Measurements from ENCODE around the gene PHLPP1. TPM values are rescaled to one million over a fixed set of nuclear protein-coding genes. Genes with fewer than 3 reads are reported as not detected.

PHLPP1 gene
- total and polyA plus RNA-seq, 12 donors = 13.8 to 61.6 (median 37.8) TPM

DNA sequence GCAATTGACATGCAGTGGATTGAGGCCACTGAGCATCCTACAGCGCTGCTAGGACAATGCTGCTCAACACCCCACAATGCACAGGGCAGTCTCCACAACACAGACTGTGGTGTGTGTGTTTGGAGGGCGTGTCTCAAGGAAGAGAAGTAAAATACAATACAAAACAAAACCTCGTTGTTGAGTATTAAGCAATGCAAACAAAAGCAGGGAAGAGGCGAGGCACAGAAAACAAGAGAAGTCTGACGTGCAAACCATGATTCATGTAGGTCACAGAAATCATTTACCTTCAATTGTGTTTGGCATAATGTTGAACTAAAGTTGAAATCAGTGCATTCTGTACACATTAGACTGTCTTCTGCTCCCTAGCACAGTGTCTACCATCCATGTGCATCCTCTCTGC, 260.9 kb downstream of the PHLPP1 start:
- Histone ChIP-seq H3K4me3 (no peak overlapping the region), H3K36me3 (replicated peaks in 1 of 2) (peaks cover 0 to 27% of the 10 kb centered on the region in 2 donors), H3K9me3 (replicated peaks in 1 of 3) (no peaks in the 10 kb centered on the region), H3K27ac (no peak overlapping the region), H3K4me1 (replicated peaks in 1 of 2) (no peaks in the 10 kb centered on the region), H3K27me3 (no peaks in the 10 kb centered on the region)
- no peak for TF ChIP-seq POLR2A (IDR thresholded peaks at IDR 0.05)
- TF ChIP-seq, protein P1, sequence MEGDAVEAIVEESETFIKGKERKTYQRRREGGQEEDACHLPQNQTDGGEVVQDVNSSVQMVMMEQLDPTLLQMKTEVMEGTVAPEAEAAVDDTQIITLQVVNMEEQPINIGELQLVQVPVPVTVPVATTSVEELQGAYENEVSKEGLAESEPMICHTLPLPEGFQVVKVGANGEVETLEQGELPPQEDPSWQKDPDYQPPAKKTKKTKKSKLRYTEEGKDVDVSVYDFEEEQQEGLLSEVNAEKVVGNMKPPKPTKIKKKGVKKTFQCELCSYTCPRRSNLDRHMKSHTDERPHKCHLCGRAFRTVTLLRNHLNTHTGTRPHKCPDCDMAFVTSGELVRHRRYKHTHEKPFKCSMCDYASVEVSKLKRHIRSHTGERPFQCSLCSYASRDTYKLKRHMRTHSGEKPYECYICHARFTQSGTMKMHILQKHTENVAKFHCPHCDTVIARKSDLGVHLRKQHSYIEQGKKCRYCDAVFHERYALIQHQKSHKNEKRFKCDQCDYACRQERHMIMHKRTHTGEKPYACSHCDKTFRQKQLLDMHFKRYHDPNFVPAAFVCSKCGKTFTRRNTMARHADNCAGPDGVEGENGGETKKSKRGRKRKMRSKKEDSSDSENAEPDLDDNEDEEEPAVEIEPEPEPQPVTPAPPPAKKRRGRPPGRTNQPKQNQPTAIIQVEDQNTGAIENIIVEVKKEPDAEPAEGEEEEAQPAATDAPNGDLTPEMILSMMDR (IDR thresholded peaks at IDR 0.05) = no peak
- intact Hi-C loops (cut with DNase I) = no loop called here
- 80 to 84% (median 82%) methylated on average over 5 of the region's 5 CpGs for WGBS, 4 donors
- DNase-seq = no peak

GRCh38 chr18:62977512-62977911, 262.2 kb downstream of the PHLPP1 start:
- TF ChIP-seq, protein P1 (IDR thresholded peaks at IDR 0.05) = no peak
- TF ChIP-seq POLR2A (IDR thresholded peaks at IDR 0.05) = no peak
- 87 to 91% (median 90%) methylated on average over 4 of the region's 4 CpGs for WGBS, 4 donors
- DNase-seq = no peak

GRCh38 chr18:62978251-62979049, 263.1 kb downstream of the PHLPP1 start:
- Histone ChIP-seq H3K4me3 (no peak overlapping the region), H3K27me3 (no peaks in the 10 kb centered on the region), H3K4me1 (replicated peaks in 1 of 2) (peaks cover 3 to 7% of the 10 kb centered on the region in 2 donors), H3K27ac (no peak overlapping the region), H3K9me3 (replicated peaks in 1 of 3) (no peaks in the 10 kb centered on the region), H3K36me3 (replicated peaks in 1 of 2) (peaks cover 0 to 27% of the 10 kb centered on the region in 2 donors)
- TF ChIP-seq POLR2A (IDR thresholded peaks at IDR 0.05) = no peak
- TF ChIP-seq, protein P1 (IDR thresholded peaks at IDR 0.05) = no peak
- no peak for DNase-seq
- intact Hi-C loops (cut with DNase I) = no loop called here
- WGBS, 4 donors = 90 to 96% (median 95%) methylated on average over 10 to 42 of the region's 42 CpGs

More at GRCh38 chr18:62977512-62977911, 262.2 kb downstream of the PHLPP1 start:
- H3K27me3 ChIP-seq = no peaks in the 10 kb centered on the region
- intact Hi-C loops (cut with DNase I) = no loop called here
- H3K4me3 ChIP-seq = no peak overlapping the region
- peaks cover 0 to 27% of the 10 kb centered on the region in 2 donors for H3K36me3 ChIP-seq (replicated peaks in 1 of 2)
- no peaks in the 10 kb centered on the region for H3K9me3 ChIP-seq (replicated peaks in 1 of 3)
- peaks cover 2 to 5% of the 10 kb centered on the region in 2 donors for H3K4me1 ChIP-seq (replicated peaks in 1 of 2)
- no peak overlapping the region for H3K27ac ChIP-seq

DNA sequence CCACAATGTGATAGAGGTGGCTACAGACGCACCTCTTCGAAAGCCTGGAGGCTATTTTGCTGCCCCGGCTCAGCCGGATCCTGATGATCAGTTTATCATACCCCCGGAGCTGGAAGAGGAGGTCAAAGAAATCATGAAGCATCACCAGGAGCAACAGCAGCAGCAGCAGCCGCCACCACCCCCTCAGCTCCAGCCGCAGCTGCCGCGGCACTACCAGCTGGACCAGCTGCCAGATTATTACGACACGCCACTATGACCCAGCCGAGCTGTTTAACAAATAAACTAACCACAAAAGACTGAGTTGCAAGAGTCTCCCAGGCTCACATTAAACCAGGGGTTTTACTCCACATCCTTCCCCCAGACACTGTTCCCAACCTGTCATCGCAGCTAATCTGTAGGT, 263.8 kb downstream of the PHLPP1 start:
- Histone ChIP-seq H3K9me3 (replicated peaks in 1 of 3) (no peaks in the 10 kb centered on the region), H3K27me3 (no peaks in the 10 kb centered on the region), H3K27ac (no peak overlapping the region), H3K4me3 (no peak overlapping the region), H3K4me1 (replicated peaks in 1 of 2) (peaks cover 3 to 7% of the 10 kb centered on the region in 2 donors), H3K36me3 (replicated peaks in 1 of 2) (peaks cover 0 to 27% of the 10 kb centered on the region in 2 donors)
- intact Hi-C loops (cut with DNase I) = no loop called here
- no peak for TF ChIP-seq POLR2A (IDR thresholded peaks at IDR 0.05)
- TF ChIP-seq, protein P1 (IDR thresholded peaks at IDR 0.05) = no peak
- WGBS, 4 donors = 67 to 83% (median 78%) methylated on average over 11 to 13 of the region's 13 CpGs
- DNase-seq = no peak
